Measurements from ENCODE around the gene APBB2. TPM values are rescaled to one million over a fixed set of nuclear protein-coding genes. Genes with fewer than 3 reads are reported as not detected.
A peak's percentile ranks its signal among the peaks of the same experiment; 100 is the strongest.

Gene APBB2
- total RNA-seq, 1 experiment from 2014 or later: 80.7 TPM

- peaks cover 36% of the 10 kb centered on the region for H3K9me3 ChIP-seq
- Mint-ChIP-seq H3K4me3 (ENCODE audit: unreplicated experiment) (no peak overlapping the region), H3K27ac (ENCODE audit: unreplicated experiment) (no peak overlapping the region), H3K9me3 (ENCODE audit: unreplicated experiment) (peaks cover 54% of the 10 kb centered on the region), H3K36me3 (ENCODE audit: insufficient read depth, unreplicated experiment) (peaks cover 65% of the 10 kb centered on the region), H3K4me1 (ENCODE audit: low read depth, unreplicated experiment) (no peaks in the 10 kb centered on the region), H3K27me3 (ENCODE audit: insufficient read depth, unreplicated experiment) (no peaks in the 10 kb centered on the region)
- H3K36me3 ChIP-seq (ENCODE audit: control insufficient read depth, insufficient read depth, low read length): no peaks in the 10 kb centered on the region; the same call in 1 of the 2 replicates
- no peak for DNase-seq
- no peak overlapping the region for H3K4me3 ChIP-seq (ENCODE audit: low read depth, low read length)
- no peak for TF ChIP-seq CTCF (IDR thresholded peaks at IDR 0.05; ENCODE audit: insufficient read depth in 1 of 2, low read depth in 1 of 2, low read length in 1 of 2, severe bottlenecking in 1 of 2, unreplicated experiment in 1 of 2)
- no peaks in the 10 kb centered on the region for H3K27me3 ChIP-seq (replicated peaks; ENCODE audit: control insufficient read depth, insufficient read depth, low read length)
- ChIA-PET POLR2A (no interaction called here), CTCF (no interaction called here)
- no TSS peak for BruUV-seq (replicated peaks)
- intact Hi-C loops (cut with micrococcal nuclease; ENCODE audit: unreplicated experiment): no loop called here
- H3K4me1 ChIP-seq: no peaks in the 10 kb centered on the region
Measured at GRCh38 chr4:41026971-41027370, 187.4 kb downstream of the APBB2 start.

GRCh38 chr4:41025824-41026223 is 188.5 kb downstream of the APBB2 start:
- Mint-ChIP-seq H3K4me3 (ENCODE audit: unreplicated experiment) (no peak overlapping the region), H3K9me3 (ENCODE audit: unreplicated experiment) (peaks cover 54% of the 10 kb centered on the region), H3K4me1 (ENCODE audit: low read depth, unreplicated experiment) (no peaks in the 10 kb centered on the region), H3K27ac (ENCODE audit: unreplicated experiment) (no peak overlapping the region), H3K36me3 (ENCODE audit: insufficient read depth, unreplicated experiment) (peaks cover 58% of the 10 kb centered on the region), H3K27me3 (ENCODE audit: insufficient read depth, unreplicated experiment) (no peaks in the 10 kb centered on the region)
- intact Hi-C loops (cut with micrococcal nuclease; ENCODE audit: unreplicated experiment): no loop called here
- no peak for DNase-seq
- H3K4me3 ChIP-seq (ENCODE audit: low read depth, low read length): no peak overlapping the region
- no peaks in the 10 kb centered on the region for H3K27me3 ChIP-seq (replicated peaks; ENCODE audit: control insufficient read depth, insufficient read depth, low read length)
- no peaks in the 10 kb centered on the region for H3K4me1 ChIP-seq
- TF ChIP-seq CTCF (IDR thresholded peaks at IDR 0.05; ENCODE audit: insufficient read depth in 1 of 2, low read depth in 1 of 2, low read length in 1 of 2, severe bottlenecking in 1 of 2, unreplicated experiment in 1 of 2): no peak
- no peaks in the 10 kb centered on the region; the same call in 1 of the 2 replicates for H3K36me3 ChIP-seq (ENCODE audit: control insufficient read depth, insufficient read depth, low read length)
- ChIA-PET CTCF (no interaction called here), POLR2A (no interaction called here)
- peaks cover 41% of the 10 kb centered on the region for H3K9me3 ChIP-seq
- BruUV-seq (replicated peaks): no TSS peak

GRCh38 chr4:41024556-41025491 is 189.5 kb downstream of the APBB2 start:
- intact Hi-C loops (cut with micrococcal nuclease; ENCODE audit: unreplicated experiment): no loop called here
- peaks cover 54% of the 10 kb centered on the region for H3K9me3 Mint-ChIP-seq (ENCODE audit: unreplicated experiment)
- no TSS peak for BruUV-seq (replicated peaks)
- no peak for TF ChIP-seq CTCF (IDR thresholded peaks at IDR 0.05; ENCODE audit: insufficient read depth in 1 of 2, low read depth in 1 of 2, low read length in 1 of 2, severe bottlenecking in 1 of 2, unreplicated experiment in 1 of 2)
- peak overlapping the region; percentile 9 for H3K4me3 Mint-ChIP-seq (ENCODE audit: unreplicated experiment)
- Histone ChIP-seq H3K27me3 (replicated peaks; ENCODE audit: control insufficient read depth, insufficient read depth, low read length) (no peaks in the 10 kb centered on the region), H3K36me3 (ENCODE audit: control insufficient read depth, insufficient read depth, low read length) (no peaks in the 10 kb centered on the region; the same call in 1 of the 2 replicates), H3K4me1 (no peaks in the 10 kb centered on the region), H3K4me3 (ENCODE audit: low read depth, low read length) (no peak overlapping the region), H3K9me3 (peaks cover 41% of the 10 kb centered on the region)
- DNase-seq: peak in 1 of 2 experiments; percentile 24
- H3K27ac Mint-ChIP-seq (ENCODE audit: unreplicated experiment): no peak overlapping the region
- ChIA-PET CTCF (no interaction called here), POLR2A (no interaction called here)
- no peaks in the 10 kb centered on the region for H3K27me3 Mint-ChIP-seq (ENCODE audit: insufficient read depth, unreplicated experiment)
- peaks cover 53% of the 10 kb centered on the region for H3K36me3 Mint-ChIP-seq (ENCODE audit: insufficient read depth, unreplicated experiment)
- no peaks in the 10 kb centered on the region for H3K4me1 Mint-ChIP-seq (ENCODE audit: low read depth, unreplicated experiment)

All from Caco-2 (cell line).